ENCODE results near the gene JAKMIP1.

DNA sequence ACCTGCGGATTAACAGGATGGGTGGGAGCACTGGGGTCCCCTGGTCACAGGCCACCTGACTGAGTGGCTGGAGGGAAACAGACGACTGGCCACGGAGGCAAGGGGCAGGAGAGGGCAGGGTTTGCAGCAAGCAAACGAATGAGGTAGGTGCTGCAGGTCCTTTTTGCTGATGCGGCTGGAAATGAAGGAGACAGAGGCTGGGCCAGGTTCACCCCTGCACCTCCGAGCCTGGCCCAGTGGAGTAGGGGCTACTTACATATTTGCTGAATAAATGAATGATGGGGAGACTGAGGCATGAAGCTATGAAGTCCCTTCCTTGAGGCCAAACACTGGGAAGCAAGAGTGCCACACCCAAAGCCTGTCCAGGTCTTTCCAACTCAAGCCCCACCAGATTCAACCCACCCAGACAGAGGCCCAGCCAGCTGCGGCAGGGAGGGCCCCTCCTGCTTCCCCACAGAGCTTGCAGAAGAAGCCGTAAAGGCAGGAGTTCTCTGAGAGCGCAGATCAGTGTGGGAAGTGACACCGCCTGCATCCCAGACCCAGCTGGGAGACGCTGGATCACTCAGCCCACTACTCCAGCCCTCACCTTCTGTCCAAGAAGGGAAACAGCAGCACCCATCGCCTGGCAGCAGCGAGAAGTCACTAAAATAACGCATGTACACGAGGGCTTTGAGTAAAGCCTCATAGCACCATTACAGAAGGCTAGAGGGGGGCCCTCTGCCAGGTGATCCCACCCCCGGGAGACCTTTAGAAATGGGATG, 146.0 kb downstream of the JAKMIP1 start:
- TF ChIP-seq CTCF (conservative IDR thresholded peaks at IDR 0.05) (no peak), EZH2 (IDR thresholded peaks at IDR 0.05; ENCODE audit: low read depth) (no peak)

Measured in PC-9 (cell line).